ENCODE measurements around the gene UCP1. TPM values are rescaled to one million over a fixed set of nuclear protein-coding genes. Genes with fewer than 3 reads are reported as not detected.

The UCP1 gene
- total RNA-seq, 3 donors from 2014 or later (not counting 1 experiment from before 2014, with no cell fraction given): not detected

- no peak for TF ChIP-seq CTCF (IDR thresholded peaks at IDR 0.05)
- Mint-ChIP-seq H3K4me1 (peaks cover 0 to 4% of the 10 kb centered on the region in 2 donors), H3K36me3 (no peaks in the 10 kb centered on the region), H3K27me3 (ENCODE audit: low read depth in 2 of 2) (peaks cover 8 to 17% of the 10 kb centered on the region in 2 donors), H3K27ac (no peak overlapping the region), H3K9me3 (no peaks in the 10 kb centered on the region), H3K4me3 (no peak overlapping the region)
- Histone ChIP-seq H3K9me3 (ENCODE audit: control insufficient read depth, insufficient read depth, low read length) (no peaks in the 10 kb centered on the region), H3K4me3 (ENCODE audit: low read length) (no peak overlapping the region), H3K4me1 (ENCODE audit: control insufficient read depth, insufficient read depth, low read length) (no peaks in the 10 kb centered on the region), H3K27me3 (ENCODE audit: control insufficient read depth, insufficient read depth, low read length) (peaks cover 2% of the 10 kb centered on the region), H3K27ac (ENCODE audit: low read length) (no peak overlapping the region), H3K36me3 (ENCODE audit: control insufficient read depth, insufficient read depth, low read length) (no peaks in the 10 kb centered on the region)
- ATAC-seq: no peak
- intact Hi-C loops (cut with micrococcal nuclease): no loop called here
- WGBS (ENCODE audit: insufficient coverage): 91% methylated on average over 8 of the region's 8 CpGs
- no peak for DNase-seq
Observed at GRCh38 chr4:140600408-140600807, 31.6 kb upstream of the UCP1 start.

GRCh38 chr4:140595065-140595464 lies 26.3 kb upstream of the UCP1 start:
- Histone ChIP-seq H3K9me3 (ENCODE audit: control insufficient read depth, insufficient read depth, low read length) (no peaks in the 10 kb centered on the region), H3K36me3 (ENCODE audit: control insufficient read depth, insufficient read depth, low read length) (no peaks in the 10 kb centered on the region), H3K4me3 (ENCODE audit: low read length) (no peak overlapping the region), H3K27me3 (ENCODE audit: control insufficient read depth, insufficient read depth, low read length) (peaks cover 2% of the 10 kb centered on the region), H3K27ac (ENCODE audit: low read length) (no peak overlapping the region), H3K4me1 (ENCODE audit: control insufficient read depth, insufficient read depth, low read length) (no peaks in the 10 kb centered on the region)
- H3K36me3 Mint-ChIP-seq: no peaks in the 10 kb centered on the region
- peaks cover 16 to 63% of the 10 kb centered on the region in 2 donors for H3K27me3 Mint-ChIP-seq (ENCODE audit: low read depth in 2 of 2)
- ATAC-seq: peak in 1 of 3 donors; percentile 28
- H3K9me3 Mint-ChIP-seq: no peaks in the 10 kb centered on the region
- no peak for TF ChIP-seq CTCF (IDR thresholded peaks at IDR 0.05)
- 60% methylated on average over 1 of the region's 1 CpG for WGBS (ENCODE audit: insufficient coverage)
- intact Hi-C loops (cut with micrococcal nuclease): no loop called here
- H3K27ac Mint-ChIP-seq: no peak overlapping the region
- DNase-seq: peak in 1 of 2 donors; percentile 11
- H3K4me3 Mint-ChIP-seq: no peak overlapping the region
- H3K4me1 Mint-ChIP-seq: no peaks in the 10 kb centered on the region

- ATAC-seq: no peak
- Mint-ChIP-seq H3K9me3 (no peaks in the 10 kb centered on the region), H3K27ac (no peak overlapping the region), H3K4me1 (no peaks in the 10 kb centered on the region), H3K27me3 (ENCODE audit: low read depth in 2 of 2) (peaks cover 9 to 28% of the 10 kb centered on the region in 2 donors), H3K4me3 (no peak overlapping the region), H3K36me3 (no peaks in the 10 kb centered on the region)
- Histone ChIP-seq H3K9me3 (ENCODE audit: control insufficient read depth, insufficient read depth, low read length) (no peaks in the 10 kb centered on the region), H3K27ac (ENCODE audit: low read length) (no peak overlapping the region), H3K27me3 (ENCODE audit: control insufficient read depth, insufficient read depth, low read length) (peaks cover 2% of the 10 kb centered on the region), H3K4me1 (ENCODE audit: control insufficient read depth, insufficient read depth, low read length) (no peaks in the 10 kb centered on the region), H3K36me3 (ENCODE audit: control insufficient read depth, insufficient read depth, low read length) (no peaks in the 10 kb centered on the region), H3K4me3 (ENCODE audit: low read length) (no peak overlapping the region)
- DNase-seq: no peak
- no peak for TF ChIP-seq CTCF (IDR thresholded peaks at IDR 0.05)
- WGBS (ENCODE audit: insufficient coverage): no CpG with 5 or more reads among the region's 1 CpG
- intact Hi-C loops (cut with micrococcal nuclease): no loop called here
Observed at GRCh38 chr4:140584439-140584838, 15.7 kb upstream of the UCP1 start.

- peaks cover 25 to 44% of the 10 kb centered on the region in 2 donors for H3K27me3 Mint-ChIP-seq (ENCODE audit: low read depth in 2 of 2)
- no peak for TF ChIP-seq CTCF (IDR thresholded peaks at IDR 0.05)
- Histone ChIP-seq H3K4me3 (ENCODE audit: low read length) (no peak overlapping the region), H3K27me3 (ENCODE audit: control insufficient read depth, insufficient read depth, low read length) (peaks cover 7% of the 10 kb centered on the region), H3K9me3 (ENCODE audit: control insufficient read depth, insufficient read depth, low read length) (no peaks in the 10 kb centered on the region), H3K27ac (ENCODE audit: low read length) (no peak overlapping the region), H3K4me1 (ENCODE audit: control insufficient read depth, insufficient read depth, low read length) (no peaks in the 10 kb centered on the region), H3K36me3 (ENCODE audit: control insufficient read depth, insufficient read depth, low read length) (no peaks in the 10 kb centered on the region)
- H3K9me3 Mint-ChIP-seq: no peaks in the 10 kb centered on the region
- 89% methylated on average over 2 of the region's 3 CpGs for WGBS (ENCODE audit: insufficient coverage)
- H3K4me3 Mint-ChIP-seq: no peak overlapping the region
- ATAC-seq: no peak
- no peak for DNase-seq
- no peak overlapping the region for H3K27ac Mint-ChIP-seq
- H3K4me1 Mint-ChIP-seq: no peaks in the 10 kb centered on the region
- H3K36me3 Mint-ChIP-seq: no peaks in the 10 kb centered on the region
- intact Hi-C loops (cut with micrococcal nuclease): no loop called here
Observed at GRCh38 chr4:140581078-140581477, 12.3 kb upstream of the UCP1 start.
